Measurements from ENCODE around the gene ADAMTS16.

The ADAMTS16 gene

GRCh38 chr5:5220901-5221631 is 80.9 kb downstream of the ADAMTS16 start:
- intact Hi-C loops (cut with DNase I) = no loop called here
- no peak for DNase-seq

GRCh38 chr5:5221724-5222123 is 81.6 kb downstream of the ADAMTS16 start:
- DNase-seq = no peak
- intact Hi-C loops (cut with DNase I) = no loop called here

- DNase-seq = no peak
- intact Hi-C loops (cut with DNase I) = no loop called here
These were observed 91.4 kb downstream of the ADAMTS16 start for GRCh38 chr5:5231576-5231975.

- no peak for DNase-seq
These were observed 94.8 kb downstream of the ADAMTS16 start for GRCh38 chr5:5234912-5235311.

GRCh38 chr5:5235685-5236084 is 95.6 kb downstream of the ADAMTS16 start:
- DNase-seq = no peak
- intact Hi-C loops (cut with DNase I) = no loop called here

More at GRCh38 chr5:5234912-5235311, 94.8 kb downstream of the ADAMTS16 start:
- intact Hi-C loops (cut with DNase I) = no loop called here

GRCh38 chr5:5239191-5239590 is 99.1 kb downstream of the ADAMTS16 start:
- DNase-seq = peak in 1 of 10 donors; percentile 73
- intact Hi-C loops (cut with DNase I) = no loop called here

- DNase-seq = peak in 1 of 10 donors; percentile 52
- intact Hi-C loops (cut with DNase I) = no loop called here
These were observed 100.1 kb downstream of the ADAMTS16 start for GRCh38 chr5:5240234-5240633.

- intact Hi-C loops (cut with DNase I) = no loop called here
- DNase-seq = peak in 1 of 10 donors; percentile 59
These were observed 101.9 kb downstream of the ADAMTS16 start for GRCh38 chr5:5242056-5242455.

- peak in 3 of 10 donors; percentile 10 to 87 (median 16) for DNase-seq
- intact Hi-C loops (cut with DNase I) = no loop called here
These were observed 106.6 kb downstream of the ADAMTS16 start for GRCh38 chr5:5246736-5247135.

- intact Hi-C loops (cut with DNase I) = no loop called here
- DNase-seq = no peak
These were observed 110.6 kb downstream of the ADAMTS16 start for GRCh38 chr5:5250758-5251157.

GRCh38 chr5:5252106-5252505 is 112.0 kb downstream of the ADAMTS16 start:
- no peak for DNase-seq
- intact Hi-C loops (cut with DNase I) = no loop called here

GRCh38 chr5:5257353-5257752 is 117.2 kb downstream of the ADAMTS16 start:
- DNase-seq = no peak
- intact Hi-C loops (cut with DNase I) = no loop called here

GRCh38 chr5:5258564-5258963 is 118.4 kb downstream of the ADAMTS16 start:
- intact Hi-C loops (cut with DNase I) = no loop called here
- DNase-seq = no peak

GRCh38 chr5:5264727-5265126 is 124.6 kb downstream of the ADAMTS16 start:
- no peak for DNase-seq
- intact Hi-C loops (cut with DNase I) = no loop called here

GRCh38 chr5:5266297-5266696 is 126.2 kb downstream of the ADAMTS16 start:
- DNase-seq = no peak
- intact Hi-C loops (cut with DNase I) = no loop called here

- intact Hi-C loops (cut with DNase I) = no loop called here
- no peak for DNase-seq
These were observed 130.0 kb downstream of the ADAMTS16 start for GRCh38 chr5:5270161-5270560.

GRCh38 chr5:5270958-5271785 is 131.0 kb downstream of the ADAMTS16 start:
- intact Hi-C loops (cut with DNase I) = no loop called here
- DNase-seq = peak; percentile 47 to 97 (median 76)

- no peak for DNase-seq
- intact Hi-C loops (cut with DNase I) = no loop called here
These were observed 131.7 kb downstream of the ADAMTS16 start for GRCh38 chr5:5271786-5272321.

GRCh38 chr5:5273398-5273797 is 133.3 kb downstream of the ADAMTS16 start:
- peak in 1 of 10 donors; percentile 17 for DNase-seq
- intact Hi-C loops (cut with DNase I) = no loop called here

- DNase-seq = peak in 1 of 10 donors; percentile 22
- intact Hi-C loops (cut with DNase I) = no loop called here
These were observed 133.8 kb downstream of the ADAMTS16 start for GRCh38 chr5:5273976-5274375.

- DNase-seq = no peak
- intact Hi-C loops (cut with DNase I) = no loop called here
These were observed 135.1 kb downstream of the ADAMTS16 start for GRCh38 chr5:5275211-5275610.

Data from posterior cingulate gyrus (tissue), 11 donors.